GM23338 (cell line): ENCODE data around the gene SMG6.

ENCODE experiments used
- CREB1 ChIP-seq: fragments of 250-450 bp; sonication (Bioruptor Pico); IDR thresholded peaks from 2 replicates; pipeline ENCODE4 v1.5.0; 2020; ENCODE audit warnings: low read depth, mild to moderate bottlenecking, moderate library complexity
- CTCF ChIP-seq, 2 experiments: fragments of 200-600 bp in 1 of 2; sonication (generic) in 1 of 2; conservative IDR thresholded peaks; 2 replicates each; pipeline versions ENCODE4 v1.5.1 to v1.6.1; 2016 to 2017; ENCODE audit warnings: antibody characterized with exemption in 2 of 2, low read depth in 2 of 2, mild to moderate bottlenecking in 2 of 2, moderate library complexity in 1 of 2
- EZH2 ChIP-seq: fragments of 200-600 bp; sonication (generic); IDR thresholded peaks from one replicate; pipeline ENCODE4 v1.8.0; 2017; ENCODE audit warnings: antibody characterized with exemption, mild to moderate bottlenecking, low read depth; ENCODE audit not compliant: unreplicated experiment
- EZH2phosphoT487 ChIP-seq: fragments of 200-600 bp; sonication (generic); IDR thresholded peaks from one replicate; pipeline ENCODE4 v1.8.1; 2018; ENCODE audit warnings: antibody characterized with exemption; ENCODE audit not compliant: unreplicated experiment
- JUNB ChIP-seq: IDR thresholded peaks from one replicate; pipeline ENCODE4 v1.6.1; 2016; ENCODE audit warnings: antibody characterized with exemption; ENCODE audit not compliant: unreplicated experiment
- POLR2AphosphoS5 ChIP-seq: IDR thresholded peaks from 2 replicates; pipeline ENCODE4 v1.6.1; 2016; ENCODE audit warnings: antibody characterized with exemption, low read depth
- REST ChIP-seq: IDR thresholded peaks from one replicate; pipeline ENCODE4 v1.6.1; 2018; ENCODE audit warnings: antibody characterized with exemption; ENCODE audit not compliant: unreplicated experiment
- STAT1 ChIP-seq: IDR thresholded peaks from one replicate; pipeline ENCODE4 v1.6.1; 2016; ENCODE audit warnings: antibody characterized with exemption; ENCODE audit not compliant: unreplicated experiment
- ZNF331 ChIP-seq: fragments of 250-450 bp; sonication (Bioruptor Pico); IDR thresholded peaks from 2 replicates; pipeline ENCODE4 v1.5.0; 2020; ENCODE audit warnings: low read depth, mild to moderate bottlenecking, moderate library complexity
- ZNF462 ChIP-seq: fragments of 250-450 bp; sonication (Bioruptor Pico); IDR thresholded peaks from 2 replicates; pipeline ENCODE4 v1.5.0; 2020; ENCODE audit warnings: mild to moderate bottlenecking, moderate library complexity

GRCh38 chr17:2084036-2084765 lies 219.4 kb downstream of the SMG6 start:
- TF ChIP-seq CTCF (conservative IDR thresholded peaks at IDR 0.05; ENCODE audit: low read depth in 2 of 2) = no peak
- TF ChIP-seq POLR2AphosphoS5 = no peak
- TF ChIP-seq CREB1 (CRISPR knock-in tag) = no peak
- TF ChIP-seq REST = no peak
- no peak for TF ChIP-seq EZH2
- TF ChIP-seq EZH2phosphoT487 = no peak
- TF ChIP-seq ZNF331 (CRISPR knock-in tag) = no peak
- no peak for TF ChIP-seq JUNB
- no peak for TF ChIP-seq STAT1
- TF ChIP-seq ZNF462 = no peak
